GM12872 (cell line): ENCODE measurements around the gene NKX2-2.

ENCODE experiments used
- CTCF ChIP-seq: IDR thresholded peaks from 3 replicates; pipeline ENCODE4 v1.5.1; 2011; ENCODE audit warnings: low read depth, mild to moderate bottlenecking, low read length, moderate library complexity; ENCODE audit not compliant: insufficient read depth

The NKX2-2 gene

GRCh38 chr20:21528870-21529269 lies 15.0 kb upstream of the NKX2-2 start:
- TF ChIP-seq CTCF, result no peak

- no peak for TF ChIP-seq CTCF
These were observed 14.0 kb upstream of the NKX2-2 start for GRCh38 chr20:21527908-21528307.

- TF ChIP-seq CTCF, result no peak
These were observed 12.9 kb upstream of the NKX2-2 start for GRCh38 chr20:21526776-21527175.

- TF ChIP-seq CTCF, result no peak
These were observed 10.0 kb upstream of the NKX2-2 start for GRCh38 chr20:21523895-21524294.

- TF ChIP-seq CTCF, result no peak
These were observed 9.5 kb upstream of the NKX2-2 start for GRCh38 chr20:21523281-21523868.

GRCh38 chr20:21522481-21523280 lies 8.8 kb upstream of the NKX2-2 start:
- no peak for TF ChIP-seq CTCF

- no peak for TF ChIP-seq CTCF
These were observed 8.0 kb upstream of the NKX2-2 start for GRCh38 chr20:21521596-21522480.
